Hepatocyte (in vitro differentiated cells): ENCODE results near the gene RS1.

Experiments
- EZH2 ChIP-seq: fragments of 200-600 bp; sonication (generic); IDR thresholded peaks from 2 replicates; pipeline ENCODE4 v1.6.1; 2016; ENCODE audit warnings: antibody characterized with exemption, mild to moderate bottlenecking, borderline replicate concordance
- TF ChIP-seq, protein P1 (sequence below): fragments of 200-600 bp; sonication (generic); IDR thresholded peaks from 2 replicates; pipeline ENCODE4 v1.5.1; 2016; ENCODE audit warnings: antibody characterized with exemption, mild to moderate bottlenecking; ENCODE audit not compliant: poor library complexity

DNA sequence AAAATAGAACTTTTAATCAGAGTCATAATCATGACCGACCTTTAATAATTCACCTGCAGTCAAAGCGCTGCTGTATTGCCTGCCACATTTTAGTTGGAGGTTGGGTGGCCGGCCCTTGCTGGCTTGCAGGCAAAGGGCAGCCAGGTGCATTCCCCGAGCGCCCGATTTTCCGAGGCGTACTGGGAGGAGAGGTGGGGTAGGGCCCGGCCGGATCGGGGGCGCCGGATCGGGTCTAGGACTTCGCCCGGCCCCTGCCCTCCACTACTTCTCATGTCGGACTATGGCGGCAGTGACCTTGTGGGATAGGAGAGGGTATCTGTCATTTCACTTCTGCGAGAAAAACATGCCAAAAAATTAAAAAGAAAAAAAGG lies 2.5 kb upstream of the RS1 start:
- TF ChIP-seq, protein P1, sequence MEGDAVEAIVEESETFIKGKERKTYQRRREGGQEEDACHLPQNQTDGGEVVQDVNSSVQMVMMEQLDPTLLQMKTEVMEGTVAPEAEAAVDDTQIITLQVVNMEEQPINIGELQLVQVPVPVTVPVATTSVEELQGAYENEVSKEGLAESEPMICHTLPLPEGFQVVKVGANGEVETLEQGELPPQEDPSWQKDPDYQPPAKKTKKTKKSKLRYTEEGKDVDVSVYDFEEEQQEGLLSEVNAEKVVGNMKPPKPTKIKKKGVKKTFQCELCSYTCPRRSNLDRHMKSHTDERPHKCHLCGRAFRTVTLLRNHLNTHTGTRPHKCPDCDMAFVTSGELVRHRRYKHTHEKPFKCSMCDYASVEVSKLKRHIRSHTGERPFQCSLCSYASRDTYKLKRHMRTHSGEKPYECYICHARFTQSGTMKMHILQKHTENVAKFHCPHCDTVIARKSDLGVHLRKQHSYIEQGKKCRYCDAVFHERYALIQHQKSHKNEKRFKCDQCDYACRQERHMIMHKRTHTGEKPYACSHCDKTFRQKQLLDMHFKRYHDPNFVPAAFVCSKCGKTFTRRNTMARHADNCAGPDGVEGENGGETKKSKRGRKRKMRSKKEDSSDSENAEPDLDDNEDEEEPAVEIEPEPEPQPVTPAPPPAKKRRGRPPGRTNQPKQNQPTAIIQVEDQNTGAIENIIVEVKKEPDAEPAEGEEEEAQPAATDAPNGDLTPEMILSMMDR, result no peak
- TF ChIP-seq EZH2, result no peak
